Measurements from ENCODE around the gene FXR2.
"Not testable (repeated sequence)": the region's sequence is repeated elsewhere in the genome, so short reads cannot be mapped to it uniquely, and the experiment has no call there.

The FXR2 gene

GRCh38 chr17:7627250-7628121 lies 12.8 kb upstream of the FXR2 start, which contains the start of gene SAT2:
Gene SAT2, minus strand, starts transcription at chr17:7627821. Its CDS starts 186 bp downstream, at chr17:7627635.
- peak; percentile 88 for DNase-seq (ENCODE audit: low spot score)

GRCh38 chr17:7626956-7627249 lies 12.2 kb upstream of the FXR2 start:
- no peak for DNase-seq (ENCODE audit: low spot score)

GRCh38 chr17:7626307-7626706 lies 11.6 kb upstream of the FXR2 start:
- no peak for DNase-seq (ENCODE audit: low spot score)

GRCh38 chr17:7625749-7626148 lies 11.1 kb upstream of the FXR2 start:
- not testable (repeated sequence) for DNase-seq (ENCODE audit: low spot score)

- no peak for DNase-seq (ENCODE audit: low spot score)
Measured at GRCh38 chr17:7623661-7624060, 9.0 kb upstream of the FXR2 start.

GRCh38 chr17:7620835-7621234 lies 6.1 kb upstream of the FXR2 start:
- no peak for DNase-seq (ENCODE audit: low spot score)

GRCh38 chr17:7618608-7619007 lies 3.9 kb upstream of the FXR2 start:
- no peak for DNase-seq (ENCODE audit: low spot score)

- no peak for DNase-seq (ENCODE audit: low spot score)
Measured at GRCh38 chr17:7615265-7615747, 609 bp upstream of the FXR2 start.

GRCh38 chr17:7613769-7614424 lies 800 bp downstream of the FXR2 start:
- peak; percentile 29 for DNase-seq (ENCODE audit: low spot score)

- no peak for DNase-seq (ENCODE audit: low spot score)
Measured at GRCh38 chr17:7612294-7612640, 2.4 kb downstream of the FXR2 start.

- DNase-seq (ENCODE audit: low spot score) = no peak
Measured at GRCh38 chr17:7611635-7612293, 2.9 kb downstream of the FXR2 start.

GRCh38 chr17:7610641-7611040 lies 4.1 kb downstream of the FXR2 start:
- no peak for DNase-seq (ENCODE audit: low spot score)

GRCh38 chr17:7606280-7606679 lies 8.4 kb downstream of the FXR2 start:
- no peak for DNase-seq (ENCODE audit: low spot score)

GRCh38 chr17:7597561-7597960 lies 17.1 kb downstream of the FXR2 start:
- DNase-seq (ENCODE audit: low spot score) = not testable (repeated sequence)

GRCh38 chr17:7593296-7593695 lies 21.4 kb downstream of the FXR2 start:
- no peak for DNase-seq (ENCODE audit: low spot score)

- no peak for DNase-seq (ENCODE audit: low spot score)
Measured at GRCh38 chr17:7592422-7593021, 22.2 kb downstream of the FXR2 start.

GRCh38 chr17:7591596-7591995 lies 23.1 kb downstream of the FXR2 start:
- DNase-seq (ENCODE audit: low spot score) = no peak

- no peak for DNase-seq (ENCODE audit: low spot score)
Measured at GRCh38 chr17:7590743-7591142, 24.0 kb downstream of the FXR2 start.

GRCh38 chr17:7589891-7590691 lies 24.6 kb downstream of the FXR2 start, which contains the start of gene SOX15:
Gene SOX15, minus strand, starts transcription at chr17:7590094. Its CDS starts 418 bp downstream, at chr17:7589676.
- DNase-seq (ENCODE audit: low spot score) = no peak

GRCh38 chr17:7589204-7589868 lies 25.4 kb downstream of the FXR2 start:
- DNase-seq (ENCODE audit: low spot score) = no peak

Data from SW480 (cell line).